ENCODE measurements around the gene TMEM213.

TMEM213 gene

DNA sequence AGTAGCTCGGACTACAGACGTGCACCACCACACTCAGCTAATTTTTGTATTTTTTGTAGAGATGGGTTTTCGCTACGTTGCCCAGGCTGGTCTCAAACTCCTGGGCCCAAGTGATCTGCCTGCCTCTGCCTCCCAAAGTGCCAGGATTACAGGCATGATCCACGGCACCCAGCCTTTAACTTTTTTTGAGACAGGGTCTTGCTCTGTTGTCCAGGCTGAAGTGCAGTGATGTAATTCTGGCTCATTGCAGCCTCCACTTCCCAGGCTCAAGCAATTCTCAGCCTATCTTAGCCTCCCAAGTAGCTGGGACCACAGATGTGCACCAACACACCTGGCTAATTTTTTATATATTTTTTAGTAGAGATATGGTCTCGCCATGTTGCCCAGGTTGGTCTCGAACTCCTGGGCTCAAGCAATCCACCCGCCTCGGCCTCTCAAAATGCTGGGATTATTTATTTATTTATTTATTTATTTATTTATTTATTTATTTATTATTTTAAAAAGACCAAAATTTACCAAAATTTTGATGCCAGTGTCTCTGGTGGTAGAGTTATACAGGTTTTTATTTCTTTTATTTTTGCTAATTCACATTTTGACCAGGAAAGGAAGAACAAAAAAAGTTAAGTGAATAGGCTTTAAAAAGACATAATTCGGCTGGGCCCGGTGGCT, 25.2 kb downstream of the TMEM213 start:
- Histone ChIP-seq H3K4me3 (ENCODE audit: low read depth in 1 of 2, low read length in 2 of 2) (no peak overlapping the region), H3K4me1 (ENCODE audit: control insufficient read depth in 1 of 2, insufficient read depth in 2 of 2, low read length in 2 of 2) (no peaks in the 10 kb centered on the region), H3K36me3 (ENCODE audit: control insufficient read depth in 1 of 2, insufficient read depth in 2 of 2, low read length in 2 of 2) (no peaks in the 10 kb centered on the region), H3K27ac (ENCODE audit: low read length) (no peak overlapping the region), H3K9me3 (ENCODE audit: control insufficient read depth in 1 of 2, low read length in 2 of 2) (peaks cover 3% of the 10 kb centered on the region in 2 donors), H3K27me3 (ENCODE audit: low read depth, low read length) (no peaks in the 10 kb centered on the region)

DNA sequence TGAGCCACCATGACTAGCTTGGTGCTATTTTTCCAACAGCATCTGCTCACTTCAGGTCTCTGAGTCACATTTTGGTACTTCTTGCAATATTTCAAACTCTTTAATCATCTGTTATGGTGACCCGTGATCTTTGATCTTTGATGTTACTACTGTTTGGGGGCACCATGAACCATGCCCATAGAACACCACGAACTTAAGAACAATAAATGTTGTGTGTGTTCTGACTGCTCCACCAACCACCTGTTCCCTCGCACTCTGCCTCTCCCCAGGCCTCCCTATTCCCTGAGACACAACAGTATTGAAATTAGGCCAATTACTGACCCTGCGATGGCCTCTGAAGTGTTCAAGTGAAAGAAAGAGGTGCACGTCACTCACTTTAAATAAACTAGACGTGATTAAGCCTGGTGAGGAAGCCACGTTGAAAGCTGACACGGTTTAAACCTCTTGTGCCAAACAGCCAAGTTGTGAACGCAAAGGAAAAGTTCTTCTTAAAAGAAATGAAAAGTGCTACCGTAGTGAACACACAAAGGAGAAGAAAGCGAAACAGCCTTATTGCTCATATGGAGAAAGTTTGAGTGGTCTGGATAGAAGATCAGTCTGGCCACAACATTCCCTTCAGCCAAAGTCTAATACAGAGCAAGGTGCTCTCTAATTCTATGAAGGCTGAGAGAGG, 27.4 kb downstream of the TMEM213 start:
- no peaks in the 10 kb centered on the region for H3K27me3 ChIP-seq (ENCODE audit: low read depth, low read length)
- no peaks in the 10 kb centered on the region for H3K36me3 ChIP-seq (ENCODE audit: control insufficient read depth in 1 of 2, insufficient read depth in 2 of 2, low read length in 2 of 2)
- no peak overlapping the region for H3K27ac ChIP-seq (ENCODE audit: low read length)
- H3K4me3 ChIP-seq (ENCODE audit: low read depth in 1 of 2, low read length in 2 of 2), result no peak overlapping the region
- peaks cover 0 to 3% of the 10 kb centered on the region in 2 donors for H3K9me3 ChIP-seq (ENCODE audit: control insufficient read depth in 1 of 2, low read length in 2 of 2)
- no peaks in the 10 kb centered on the region for H3K4me1 ChIP-seq (ENCODE audit: control insufficient read depth in 1 of 2, insufficient read depth in 2 of 2, low read length in 2 of 2)

DNA sequence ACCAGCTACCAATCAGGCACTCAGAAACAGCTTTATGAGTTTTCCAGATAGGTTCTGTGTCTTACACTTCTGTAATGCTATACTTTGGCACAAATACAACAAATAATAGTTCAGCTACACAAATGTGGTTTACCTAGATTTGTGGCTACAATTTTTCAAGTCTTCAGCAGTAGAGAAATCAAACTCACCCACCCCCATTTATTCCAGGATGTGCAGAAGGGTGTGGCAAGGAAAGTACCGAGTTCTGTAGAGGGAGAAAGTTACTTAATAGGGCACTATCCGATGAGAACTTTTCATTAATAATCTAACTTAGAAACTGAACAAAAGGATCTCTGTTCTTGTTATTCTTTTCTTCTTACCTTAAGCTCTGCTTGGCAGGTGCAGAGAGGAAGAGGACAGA, 30.5 kb downstream of the TMEM213 start:
- no peaks in the 10 kb centered on the region for H3K4me1 ChIP-seq (ENCODE audit: control insufficient read depth in 1 of 2, insufficient read depth in 2 of 2, low read length in 2 of 2)
- no peaks in the 10 kb centered on the region for H3K27me3 ChIP-seq (ENCODE audit: low read depth, low read length)
- no peaks in the 10 kb centered on the region for H3K36me3 ChIP-seq (ENCODE audit: control insufficient read depth in 1 of 2, insufficient read depth in 2 of 2, low read length in 2 of 2)
- no peak overlapping the region for H3K27ac ChIP-seq (ENCODE audit: low read length)
- no peak overlapping the region for H3K4me3 ChIP-seq (ENCODE audit: low read depth in 1 of 2, low read length in 2 of 2)
- peaks cover 0 to 3% of the 10 kb centered on the region in 2 donors for H3K9me3 ChIP-seq (ENCODE audit: control insufficient read depth in 1 of 2, low read length in 2 of 2)

DNA sequence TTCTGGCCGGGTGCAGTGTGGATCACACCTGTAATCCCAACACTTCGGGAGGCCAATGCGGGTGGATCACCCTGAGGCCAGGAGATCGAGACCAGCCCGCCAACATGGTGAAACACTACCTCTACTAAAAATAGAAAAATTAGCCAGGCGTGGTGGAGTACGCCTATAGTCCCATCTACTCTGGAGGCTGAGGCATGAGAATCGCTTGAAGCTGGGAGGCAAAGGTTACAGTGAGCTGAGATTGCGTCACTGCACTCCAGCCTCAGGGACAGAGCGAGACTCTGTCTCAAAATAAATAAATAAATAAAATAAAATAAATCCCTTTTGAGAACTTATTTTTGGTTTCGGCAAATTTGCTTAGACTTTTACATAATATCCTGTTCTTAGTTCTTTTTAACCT, 31.5 kb downstream of the TMEM213 start:
- H3K36me3 ChIP-seq (ENCODE audit: control insufficient read depth in 1 of 2, insufficient read depth in 2 of 2, low read length in 2 of 2), result no peaks in the 10 kb centered on the region
- H3K9me3 ChIP-seq (ENCODE audit: control insufficient read depth in 1 of 2, low read length in 2 of 2), result peaks cover 0 to 3% of the 10 kb centered on the region in 2 donors
- H3K27ac ChIP-seq (ENCODE audit: low read length), result no peak overlapping the region
- H3K4me1 ChIP-seq (ENCODE audit: control insufficient read depth in 1 of 2, insufficient read depth in 2 of 2, low read length in 2 of 2), result no peaks in the 10 kb centered on the region
- H3K4me3 ChIP-seq (ENCODE audit: low read depth in 1 of 2, low read length in 2 of 2), result no peak overlapping the region
- H3K27me3 ChIP-seq (ENCODE audit: low read depth, low read length), result no peaks in the 10 kb centered on the region

DNA sequence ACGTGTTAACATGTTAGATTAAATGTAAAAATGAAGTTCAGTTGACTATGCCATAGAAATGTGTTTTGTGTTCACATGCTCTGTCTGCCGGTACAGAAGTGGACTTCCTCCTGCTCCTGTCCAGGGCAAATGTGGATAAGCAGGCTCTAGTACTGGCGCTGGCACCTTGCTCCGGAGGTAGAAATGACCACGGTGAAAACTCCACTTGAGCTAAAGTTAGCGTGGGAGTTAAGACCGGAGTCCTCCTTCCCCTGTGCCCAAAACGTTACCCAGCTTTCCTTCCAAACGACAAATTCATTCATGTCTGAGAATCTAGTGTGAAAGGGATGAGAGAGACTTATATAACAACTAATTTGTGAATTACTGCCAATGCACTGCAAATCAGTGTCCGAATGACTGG, 35.2 kb downstream of the TMEM213 start:
- no peak overlapping the region for H3K27ac ChIP-seq (ENCODE audit: low read length)
- H3K9me3 ChIP-seq (ENCODE audit: control insufficient read depth in 1 of 2, low read length in 2 of 2), result no peaks in the 10 kb centered on the region
- H3K4me3 ChIP-seq (ENCODE audit: low read depth in 1 of 2, low read length in 2 of 2), result no peak overlapping the region
- H3K27me3 ChIP-seq (ENCODE audit: low read depth, low read length), result no peaks in the 10 kb centered on the region
- H3K4me1 ChIP-seq (ENCODE audit: control insufficient read depth in 1 of 2, insufficient read depth in 2 of 2, low read length in 2 of 2), result peaks cover 0 to 4% of the 10 kb centered on the region in 2 donors
- no peaks in the 10 kb centered on the region for H3K36me3 ChIP-seq (ENCODE audit: control insufficient read depth in 1 of 2, insufficient read depth in 2 of 2, low read length in 2 of 2)

DNA sequence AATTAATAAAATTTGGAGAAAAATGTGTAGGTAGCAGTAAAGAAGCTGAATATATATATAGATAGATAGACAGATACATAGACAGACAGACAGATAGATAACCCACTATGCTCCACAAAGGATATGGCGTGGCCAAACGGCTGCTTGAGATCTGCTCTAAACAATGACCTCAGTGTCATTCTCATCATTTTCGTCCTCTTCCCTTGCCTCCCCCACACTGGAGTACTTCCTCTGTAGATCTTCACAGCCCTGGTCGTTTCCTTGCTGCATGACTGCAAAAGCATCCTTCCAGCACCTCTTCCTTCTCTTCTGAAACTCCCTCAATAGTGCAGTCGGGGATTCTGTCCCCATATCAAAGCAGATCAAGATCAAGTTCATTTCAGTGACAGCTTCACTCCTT, 35.8 kb downstream of the TMEM213 start:
- H3K4me3 ChIP-seq (ENCODE audit: low read depth in 1 of 2, low read length in 2 of 2), result no peak overlapping the region
- H3K4me1 ChIP-seq (ENCODE audit: control insufficient read depth in 1 of 2, insufficient read depth in 2 of 2, low read length in 2 of 2), result peaks cover 0 to 4% of the 10 kb centered on the region in 2 donors
- no peaks in the 10 kb centered on the region for H3K36me3 ChIP-seq (ENCODE audit: control insufficient read depth in 1 of 2, insufficient read depth in 2 of 2, low read length in 2 of 2)
- H3K27ac ChIP-seq (ENCODE audit: low read length), result no peak overlapping the region
- H3K27me3 ChIP-seq (ENCODE audit: low read depth, low read length), result no peaks in the 10 kb centered on the region
- H3K9me3 ChIP-seq (ENCODE audit: control insufficient read depth in 1 of 2, low read length in 2 of 2), result no peaks in the 10 kb centered on the region

DNA sequence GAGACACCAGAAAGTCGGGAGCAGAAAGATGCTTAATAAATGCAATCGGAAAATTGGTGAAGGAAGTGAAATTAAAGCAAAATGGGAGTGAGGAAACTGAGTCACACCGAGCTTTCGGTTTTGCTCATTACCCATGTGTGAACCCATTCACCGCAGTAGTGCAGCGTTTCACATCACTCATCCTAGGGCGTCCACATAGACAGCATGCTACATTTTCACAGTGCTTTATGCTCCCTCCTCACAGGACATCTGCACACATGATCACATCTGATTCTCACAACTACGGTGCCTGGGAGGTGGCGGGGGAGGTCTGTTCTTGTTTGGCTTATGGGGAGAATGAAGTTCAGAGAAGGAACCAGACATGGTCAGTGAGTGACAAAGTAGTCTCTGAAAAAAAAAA, 36.8 kb downstream of the TMEM213 start:
- Histone ChIP-seq H3K4me1 (ENCODE audit: control insufficient read depth in 1 of 2, insufficient read depth in 2 of 2, low read length in 2 of 2) (peaks cover 0 to 4% of the 10 kb centered on the region in 2 donors), H3K9me3 (ENCODE audit: control insufficient read depth in 1 of 2, low read length in 2 of 2) (no peaks in the 10 kb centered on the region), H3K36me3 (ENCODE audit: control insufficient read depth in 1 of 2, insufficient read depth in 2 of 2, low read length in 2 of 2) (no peaks in the 10 kb centered on the region), H3K27me3 (ENCODE audit: low read depth, low read length) (no peaks in the 10 kb centered on the region), H3K4me3 (ENCODE audit: low read depth in 1 of 2, low read length in 2 of 2) (no peak overlapping the region), H3K27ac (ENCODE audit: low read length) (no peak overlapping the region)

DNA sequence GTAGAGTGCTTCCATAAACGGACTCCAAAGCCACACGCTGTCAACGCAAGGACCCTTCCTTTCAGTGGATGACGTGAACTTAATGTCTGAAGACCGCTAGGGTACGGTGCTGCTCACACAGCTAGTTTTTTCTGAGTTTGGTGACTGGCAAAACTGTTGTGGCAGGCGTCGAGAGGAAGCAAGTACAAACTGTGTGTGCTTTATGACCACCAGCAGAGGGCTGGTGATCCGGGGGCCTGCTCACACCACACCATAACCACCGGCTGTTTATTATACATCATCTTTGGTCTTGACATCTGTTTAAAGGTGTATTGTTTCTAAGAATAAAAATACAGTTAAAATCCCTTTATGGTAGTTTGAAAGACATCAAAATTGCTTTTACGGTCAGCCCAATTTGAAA, 37.3 kb downstream of the TMEM213 start:
- no peaks in the 10 kb centered on the region for H3K27me3 ChIP-seq (ENCODE audit: low read depth, low read length)
- H3K36me3 ChIP-seq (ENCODE audit: control insufficient read depth in 1 of 2, insufficient read depth in 2 of 2, low read length in 2 of 2), result no peaks in the 10 kb centered on the region
- no peak overlapping the region for H3K27ac ChIP-seq (ENCODE audit: low read length)
- H3K4me1 ChIP-seq (ENCODE audit: control insufficient read depth in 1 of 2, insufficient read depth in 2 of 2, low read length in 2 of 2), result peaks cover 0 to 4% of the 10 kb centered on the region in 2 donors
- no peak overlapping the region for H3K4me3 ChIP-seq (ENCODE audit: low read depth in 1 of 2, low read length in 2 of 2)
- no peaks in the 10 kb centered on the region for H3K9me3 ChIP-seq (ENCODE audit: control insufficient read depth in 1 of 2, low read length in 2 of 2)

DNA sequence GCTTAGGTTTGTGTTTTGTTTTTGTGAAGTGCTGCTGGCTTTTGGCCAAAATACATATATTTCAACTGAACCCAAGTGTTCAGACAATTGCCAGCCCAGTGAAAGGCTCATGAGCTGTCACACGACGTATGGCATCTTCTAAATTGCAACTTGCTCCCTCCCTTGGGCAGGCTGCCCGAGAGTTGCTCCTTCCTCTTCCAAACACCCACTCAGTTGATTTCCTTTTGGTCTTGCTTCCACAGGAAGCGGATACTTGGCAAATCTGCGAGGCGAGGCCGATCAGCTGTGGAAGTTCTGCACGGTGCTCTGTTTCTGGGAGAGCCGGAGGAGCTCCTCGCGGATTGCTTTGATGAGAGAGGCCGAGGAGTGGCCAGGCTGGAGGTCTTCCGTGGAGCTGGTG, 39.8 kb downstream of the TMEM213 start:
- no peak overlapping the region for H3K27ac ChIP-seq (ENCODE audit: low read length)
- H3K4me1 ChIP-seq (ENCODE audit: control insufficient read depth in 1 of 2, insufficient read depth in 2 of 2, low read length in 2 of 2), result peaks cover 0 to 4% of the 10 kb centered on the region in 2 donors
- no peaks in the 10 kb centered on the region for H3K9me3 ChIP-seq (ENCODE audit: control insufficient read depth in 1 of 2, low read length in 2 of 2)
- no peaks in the 10 kb centered on the region for H3K36me3 ChIP-seq (ENCODE audit: control insufficient read depth in 1 of 2, insufficient read depth in 2 of 2, low read length in 2 of 2)
- no peaks in the 10 kb centered on the region for H3K27me3 ChIP-seq (ENCODE audit: low read depth, low read length)
- H3K4me3 ChIP-seq (ENCODE audit: low read depth in 1 of 2, low read length in 2 of 2), result no peak overlapping the region

DNA sequence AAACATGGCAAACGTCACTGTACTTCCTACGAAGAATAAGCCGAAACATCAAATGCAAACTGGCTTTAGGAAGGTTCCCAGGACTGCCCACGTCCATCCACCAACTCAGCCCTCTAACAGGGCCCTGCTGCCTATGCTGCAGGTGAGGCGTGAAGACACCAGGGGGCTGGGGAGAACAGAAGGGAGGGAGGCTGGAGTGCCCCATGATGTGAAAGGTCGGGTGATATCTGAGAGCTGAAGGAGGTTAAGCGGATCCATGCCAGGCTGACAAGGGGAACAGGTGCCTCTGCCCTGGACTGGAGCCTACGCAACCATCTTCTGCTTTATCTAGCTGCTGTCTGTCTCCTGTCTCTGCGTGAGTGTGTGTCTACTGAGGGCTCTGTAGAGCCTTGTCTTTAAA, 40.4 kb downstream of the TMEM213 start:
- Histone ChIP-seq H3K27me3 (ENCODE audit: low read depth, low read length) (no peaks in the 10 kb centered on the region), H3K9me3 (ENCODE audit: control insufficient read depth in 1 of 2, low read length in 2 of 2) (no peaks in the 10 kb centered on the region), H3K4me3 (ENCODE audit: low read depth in 1 of 2, low read length in 2 of 2) (no peak overlapping the region), H3K36me3 (ENCODE audit: control insufficient read depth in 1 of 2, insufficient read depth in 2 of 2, low read length in 2 of 2) (no peaks in the 10 kb centered on the region), H3K27ac (ENCODE audit: low read length) (no peak overlapping the region), H3K4me1 (ENCODE audit: control insufficient read depth in 1 of 2, insufficient read depth in 2 of 2, low read length in 2 of 2) (peaks cover 0 to 4% of the 10 kb centered on the region in 2 donors)

DNA sequence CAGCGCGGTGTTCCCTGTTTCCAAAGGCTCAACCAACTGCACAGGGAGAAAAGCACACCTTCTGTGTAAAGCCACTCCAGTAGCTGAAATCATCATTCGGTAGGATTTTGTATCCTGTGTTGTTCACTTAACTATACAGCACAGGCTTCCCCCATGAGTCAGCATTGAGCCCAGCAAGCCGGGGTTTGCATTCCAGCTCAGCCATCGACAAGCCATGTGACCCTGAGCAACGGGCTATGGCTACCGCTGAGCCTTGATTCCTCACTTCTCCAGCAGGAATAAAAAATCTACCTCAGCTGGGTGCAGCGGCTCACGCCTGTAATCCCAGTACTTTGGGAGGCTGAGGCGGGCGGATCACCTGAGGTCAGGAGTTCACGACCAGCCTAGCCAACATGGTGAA, 44.3 kb downstream of the TMEM213 start:
- H3K4me3 ChIP-seq (ENCODE audit: low read depth in 1 of 2, low read length in 2 of 2), result no peak overlapping the region
- no peaks in the 10 kb centered on the region for H3K9me3 ChIP-seq (ENCODE audit: control insufficient read depth in 1 of 2, low read length in 2 of 2)
- no peak overlapping the region for H3K27ac ChIP-seq (ENCODE audit: low read length)
- peaks cover 0 to under 1% of the 10 kb centered on the region in 2 donors for H3K4me1 ChIP-seq (ENCODE audit: control insufficient read depth in 1 of 2, insufficient read depth in 2 of 2, low read length in 2 of 2)
- no peaks in the 10 kb centered on the region for H3K27me3 ChIP-seq (ENCODE audit: low read depth, low read length)
- no peaks in the 10 kb centered on the region for H3K36me3 ChIP-seq (ENCODE audit: control insufficient read depth in 1 of 2, insufficient read depth in 2 of 2, low read length in 2 of 2)
